GM12872 (cell line): ENCODE measurements around the gene VSIR.

Experiments
- TF ChIP-seq, protein P1 (sequence below): IDR thresholded peaks from 3 replicates; pipeline ENCODE4 v1.5.1; 2011; ENCODE audit warnings: low read depth, mild to moderate bottlenecking, low read length, moderate library complexity; ENCODE audit not compliant: insufficient read depth

The VSIR gene

DNA sequence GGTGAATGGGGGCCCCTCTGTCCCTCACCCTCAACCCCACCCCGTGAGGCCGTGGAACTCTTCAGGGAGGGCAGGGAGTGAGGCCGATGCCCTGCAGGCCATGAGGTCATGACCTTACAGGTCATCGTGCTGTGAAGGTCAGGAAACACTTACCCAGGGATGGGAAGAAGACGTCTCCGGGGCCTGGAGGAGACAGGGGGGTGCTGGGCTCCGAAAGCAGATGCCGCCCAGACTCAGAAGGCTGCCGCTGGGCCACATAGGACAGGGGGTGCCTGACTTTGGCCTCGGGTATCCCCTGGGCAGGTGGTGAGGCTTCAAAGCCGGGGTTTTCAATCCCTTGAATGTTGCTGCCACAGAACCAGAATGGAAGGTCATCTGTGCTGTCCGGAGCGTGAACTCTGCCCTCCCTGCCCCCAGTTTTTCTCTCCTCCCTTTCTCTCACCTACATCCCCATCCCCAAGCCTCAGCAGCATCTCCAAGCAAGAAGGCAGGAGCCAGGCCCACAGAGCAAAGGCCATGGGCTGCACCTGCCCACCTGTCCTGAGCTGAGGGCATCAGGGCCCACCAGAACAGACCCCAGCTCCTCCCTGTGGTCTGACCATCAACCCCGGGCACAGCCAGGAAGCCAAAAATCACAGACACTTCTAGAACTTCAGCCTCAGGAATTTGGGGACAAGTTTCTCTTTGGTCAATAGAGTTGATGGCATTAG is 21.6 kb downstream of the VSIR start:
- TF ChIP-seq, protein P1, sequence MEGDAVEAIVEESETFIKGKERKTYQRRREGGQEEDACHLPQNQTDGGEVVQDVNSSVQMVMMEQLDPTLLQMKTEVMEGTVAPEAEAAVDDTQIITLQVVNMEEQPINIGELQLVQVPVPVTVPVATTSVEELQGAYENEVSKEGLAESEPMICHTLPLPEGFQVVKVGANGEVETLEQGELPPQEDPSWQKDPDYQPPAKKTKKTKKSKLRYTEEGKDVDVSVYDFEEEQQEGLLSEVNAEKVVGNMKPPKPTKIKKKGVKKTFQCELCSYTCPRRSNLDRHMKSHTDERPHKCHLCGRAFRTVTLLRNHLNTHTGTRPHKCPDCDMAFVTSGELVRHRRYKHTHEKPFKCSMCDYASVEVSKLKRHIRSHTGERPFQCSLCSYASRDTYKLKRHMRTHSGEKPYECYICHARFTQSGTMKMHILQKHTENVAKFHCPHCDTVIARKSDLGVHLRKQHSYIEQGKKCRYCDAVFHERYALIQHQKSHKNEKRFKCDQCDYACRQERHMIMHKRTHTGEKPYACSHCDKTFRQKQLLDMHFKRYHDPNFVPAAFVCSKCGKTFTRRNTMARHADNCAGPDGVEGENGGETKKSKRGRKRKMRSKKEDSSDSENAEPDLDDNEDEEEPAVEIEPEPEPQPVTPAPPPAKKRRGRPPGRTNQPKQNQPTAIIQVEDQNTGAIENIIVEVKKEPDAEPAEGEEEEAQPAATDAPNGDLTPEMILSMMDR, result no peak

DNA sequence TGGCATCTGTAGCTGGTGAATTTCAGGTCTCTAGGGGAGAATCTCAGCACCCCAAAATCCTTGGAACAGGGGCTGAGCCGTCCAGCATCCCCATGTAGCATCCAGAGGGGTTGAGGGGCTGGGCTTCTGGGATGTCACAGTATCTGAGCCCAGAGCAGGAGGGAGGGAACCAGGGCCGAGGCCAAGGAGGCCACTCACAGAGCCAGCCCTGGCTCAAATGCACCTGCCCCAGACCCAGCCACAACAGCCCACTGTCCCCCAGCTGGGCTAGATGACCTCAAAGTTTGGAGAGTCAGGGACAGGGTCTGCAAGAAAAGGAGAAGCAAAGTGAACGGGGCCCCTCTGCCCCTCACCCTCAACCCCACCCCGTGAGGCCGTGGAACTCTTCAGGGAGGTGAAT is 22.3 kb downstream of the VSIR start:
- TF ChIP-seq, protein P1, result no peak

GRCh38 chr10:71750124-71750841 is 23.0 kb downstream of the VSIR start:
- TF ChIP-seq, protein P1, result no peak

DNA sequence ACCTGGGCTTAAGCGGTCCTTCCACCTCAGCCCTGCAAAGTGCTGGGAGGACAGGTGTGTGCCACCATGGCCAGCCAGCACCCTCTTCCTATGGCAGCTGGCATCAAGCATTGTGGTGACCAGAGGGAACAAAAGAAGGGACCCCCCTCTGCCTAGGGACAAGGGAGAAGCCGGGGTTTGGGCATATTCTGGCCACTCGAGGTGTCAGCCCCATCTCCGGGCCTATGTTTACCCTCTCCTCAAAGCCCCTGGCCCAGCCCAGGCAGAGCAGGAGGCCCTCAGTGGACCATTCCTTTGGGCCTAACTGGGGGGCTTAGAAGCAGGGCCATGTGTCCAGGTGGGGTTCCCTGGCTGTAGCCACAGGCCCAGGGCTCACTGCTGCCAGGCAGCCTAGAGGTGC is 23.9 kb downstream of the VSIR start:
- TF ChIP-seq, protein P1, result no peak

- TF ChIP-seq, protein P1, result peak; percentile 26; the same call in 2 of the 3 replicates
Measured at GRCh38 chr10:71748671-71749191, 24.6 kb downstream of the VSIR start.

DNA sequence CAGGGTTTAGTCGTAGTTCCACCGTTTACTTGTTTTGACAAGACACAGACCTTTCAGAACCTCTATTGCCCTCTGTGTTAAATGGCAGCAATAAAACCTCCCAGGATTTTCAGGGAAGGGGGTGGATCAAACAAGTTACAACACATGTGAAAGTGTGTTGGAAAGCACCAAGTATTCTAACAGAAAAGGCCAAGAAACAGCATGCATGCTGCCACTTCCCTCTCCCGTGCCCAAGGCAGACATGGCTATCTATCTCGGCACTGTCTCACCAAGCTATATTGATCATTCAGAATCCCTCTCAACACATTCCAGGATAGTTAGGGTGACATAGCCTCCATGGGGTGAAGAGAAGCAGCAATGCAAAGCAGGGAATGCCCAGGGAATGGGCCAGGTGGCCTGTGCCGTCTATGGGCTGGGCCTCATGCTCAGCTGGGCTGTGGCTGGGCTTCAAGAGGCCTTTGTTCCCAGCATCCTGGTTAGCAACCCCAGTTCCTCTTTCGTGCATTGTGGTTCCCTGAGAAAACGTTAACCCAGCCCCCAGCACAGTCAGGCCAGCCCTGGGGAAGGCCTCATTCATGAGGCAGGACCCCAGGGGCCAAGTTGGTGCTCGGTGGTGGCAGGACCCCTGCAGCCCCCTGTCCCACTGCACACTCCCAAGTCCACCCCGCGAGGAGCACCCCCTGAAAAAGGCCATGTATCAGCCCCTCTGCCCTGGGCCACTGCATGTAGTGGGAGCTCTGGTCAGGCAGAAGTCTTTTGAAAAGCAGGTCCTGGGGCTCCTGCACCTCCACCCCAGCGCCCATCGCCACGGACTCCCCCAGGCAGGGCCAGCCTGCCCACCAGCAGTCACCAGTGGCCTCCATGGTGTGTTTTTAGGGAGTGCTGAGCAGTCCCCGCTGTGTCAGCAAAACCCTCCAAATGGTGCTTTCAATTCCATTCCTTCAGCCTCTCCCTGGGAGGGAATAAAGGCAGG is 25.5 kb downstream of the VSIR start:
- TF ChIP-seq, protein P1, result no peak
